Amygdala (tissue), 56 donors: Measurements from ENCODE around the gene RRP8.

Experiments
- DNase-seq, 56 donors: peaks; one replicate each; lab custom pipeline; 2025; lab: John Stamatoyannopoulos, UW

Gene RRP8

GRCh38 chr11:6574816-6575715 lies 28.4 kb downstream of the RRP8 start:
- no peak for DNase-seq

- no peak for DNase-seq
These were observed 31.2 kb downstream of the RRP8 start for GRCh38 chr11:6572215-6572614.

- DNase-seq: no peak
These were observed 31.9 kb downstream of the RRP8 start for GRCh38 chr11:6571434-6572008.

GRCh38 chr11:6570691-6571427 lies 32.6 kb downstream of the RRP8 start:
- peak in 1 of 56 donors; percentile 15 for DNase-seq

- no peak for DNase-seq
These were observed 33.7 kb downstream of the RRP8 start for GRCh38 chr11:6569706-6570105.

- peak in 23 of 56 donors; percentile 23 to 67 (median 46) for DNase-seq
These were observed 35.1 kb downstream of the RRP8 start for GRCh38 chr11:6568191-6568918.

- peak in 1 of 56 donors; percentile 53 for DNase-seq
These were observed 36.1 kb downstream of the RRP8 start for GRCh38 chr11:6567371-6567745.

- DNase-seq: peak in 10 of 56 donors; percentile 20 to 60 (median 44)
These were observed 36.6 kb downstream of the RRP8 start for GRCh38 chr11:6566704-6567370.

GRCh38 chr11:6565988-6566703 lies 37.3 kb downstream of the RRP8 start:
- DNase-seq: no peak

- no peak for DNase-seq
These were observed 38.1 kb downstream of the RRP8 start for GRCh38 chr11:6565325-6565724.

GRCh38 chr11:6563667-6564066 lies 39.7 kb downstream of the RRP8 start:
- no peak for DNase-seq

GRCh38 chr11:6563121-6563619 lies 40.2 kb downstream of the RRP8 start:
- no peak for DNase-seq

- DNase-seq: no peak
These were observed 42.1 kb downstream of the RRP8 start for GRCh38 chr11:6561288-6561687.

GRCh38 chr11:6559369-6559768 lies 44.0 kb downstream of the RRP8 start:
- no peak for DNase-seq

GRCh38 chr11:6557761-6558674 lies 45.4 kb downstream of the RRP8 start:
- DNase-seq: no peak

GRCh38 chr11:6557063-6557462 lies 46.4 kb downstream of the RRP8 start:
- no peak for DNase-seq

- DNase-seq: no peak
These were observed 47.1 kb downstream of the RRP8 start for GRCh38 chr11:6556139-6556949.
